Body of pancreas (tissue), 4 donors: ENCODE measurements around the gene ACSBG1. TPM values are rescaled to one million over a fixed set of nuclear protein-coding genes. Genes with fewer than 3 reads are reported as not detected.

Experiments used
- ATAC-seq: fragments of 150-250 bp; one replicate; pipeline ENCODE4 v1.9.1; 2016
- DNase-seq, 4 donors: peaks; one replicate each; pipeline ENCODE4 v3.0.0-alpha.2; 2019
- H3K27ac ChIP-seq, 4 donors: fragments of 200-600 bp; sonication (generic); 1 replicate in 3 of 4; 2 replicates in 1 of 4; pipeline versions ENCODE4 v1.5.1 to v1.6.1; 2016 to 2019; ENCODE audit warnings: mild to moderate bottlenecking in 1 of 4, mixed read lengths in 1 of 4, moderate library complexity in 1 of 4
- H3K27me3 ChIP-seq, 2 donors: fragments of 200-600 bp; sonication (generic); one replicate each; pipeline ENCODE4 v1.6.0; 2016; ENCODE audit warnings: mild to moderate bottlenecking in 1 of 2
- H3K36me3 ChIP-seq, 2 donors: fragments of 200-600 bp; sonication (generic); replicated peaks in 1 of 2; 2 replicates each; pipeline ENCODE4 v1.5.1; 2016; ENCODE audit warnings: low read depth in 2 of 2; ENCODE audit not compliant: insufficient read depth in 1 of 2
- H3K4me1 ChIP-seq: fragments of 200-600 bp; sonication (generic); one replicate; pipeline ENCODE4 v1.6.0; 2016
- H3K4me3 ChIP-seq, 2 donors: fragments of 200-600 bp; sonication (generic); 1 replicate in 1 of 2; 2 replicates in 1 of 2; pipeline ENCODE4 v1.5.1; 2016 to 2019
- H3K9me3 ChIP-seq, 3 donors: fragments of 200-600 bp; sonication (generic); 1 replicate in 2 of 3; 2 replicates in 1 of 3; pipeline ENCODE4 v1.5.1; 2016
- POLR2A ChIP-seq, 3 donors: fragments of 450-650 bp; IDR thresholded peaks; one replicate each; pipeline ENCODE4 v1.6.1; 2016; ENCODE audit warnings: antibody characterized with exemption in 3 of 3, mild to moderate bottlenecking in 2 of 3
- WGBS, 2 donors: methylation state at CpG; one replicate each; pipeline ENCODE4 v1.1.5; 2017; 5-methylcytosine and 5-hydroxymethylcytosine counted together
- intact Hi-C: fragments of 100-400 bp; cut with DNase I; formaldehyde crosslinking; loops from one replicate; pipeline ENCODE4 v1.15.1; 2023
- total RNA-seq, 2 donors: library from RNA; depleted of rRNA; stranded (reverse); fragments of >200 nt; gene quantifications; one replicate each; pipeline ENCODE4 v1.1.0, GENCODE V29; 2016
- TF ChIP-seq, protein P1 (sequence below), 7 experiments: fragments of 450-650 bp in 4 of 7; fragments of 200-600 bp in 3 of 7; sonication (generic) in 3 of 7; IDR thresholded peaks; one replicate each; pipeline ENCODE4 v1.5.1; 2016 to 2019; ENCODE audit warnings: antibody characterized with exemption in 7 of 7

Gene ACSBG1
- total RNA-seq, 2 donors from 2014 or later: not detected

- 93 to 95% methylated on average over 3 of the region's 3 CpGs for WGBS, 2 donors
- intact Hi-C loops: no loop called here
- TF ChIP-seq POLR2A (IDR thresholded peaks at IDR 0.05): no peak
- TF ChIP-seq, protein P1, sequence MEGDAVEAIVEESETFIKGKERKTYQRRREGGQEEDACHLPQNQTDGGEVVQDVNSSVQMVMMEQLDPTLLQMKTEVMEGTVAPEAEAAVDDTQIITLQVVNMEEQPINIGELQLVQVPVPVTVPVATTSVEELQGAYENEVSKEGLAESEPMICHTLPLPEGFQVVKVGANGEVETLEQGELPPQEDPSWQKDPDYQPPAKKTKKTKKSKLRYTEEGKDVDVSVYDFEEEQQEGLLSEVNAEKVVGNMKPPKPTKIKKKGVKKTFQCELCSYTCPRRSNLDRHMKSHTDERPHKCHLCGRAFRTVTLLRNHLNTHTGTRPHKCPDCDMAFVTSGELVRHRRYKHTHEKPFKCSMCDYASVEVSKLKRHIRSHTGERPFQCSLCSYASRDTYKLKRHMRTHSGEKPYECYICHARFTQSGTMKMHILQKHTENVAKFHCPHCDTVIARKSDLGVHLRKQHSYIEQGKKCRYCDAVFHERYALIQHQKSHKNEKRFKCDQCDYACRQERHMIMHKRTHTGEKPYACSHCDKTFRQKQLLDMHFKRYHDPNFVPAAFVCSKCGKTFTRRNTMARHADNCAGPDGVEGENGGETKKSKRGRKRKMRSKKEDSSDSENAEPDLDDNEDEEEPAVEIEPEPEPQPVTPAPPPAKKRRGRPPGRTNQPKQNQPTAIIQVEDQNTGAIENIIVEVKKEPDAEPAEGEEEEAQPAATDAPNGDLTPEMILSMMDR (IDR thresholded peaks at IDR 0.05): no peak
These were observed 8.4 kb downstream of the ACSBG1 start for GRCh38 chr15:78225783-78226541.

DNA sequence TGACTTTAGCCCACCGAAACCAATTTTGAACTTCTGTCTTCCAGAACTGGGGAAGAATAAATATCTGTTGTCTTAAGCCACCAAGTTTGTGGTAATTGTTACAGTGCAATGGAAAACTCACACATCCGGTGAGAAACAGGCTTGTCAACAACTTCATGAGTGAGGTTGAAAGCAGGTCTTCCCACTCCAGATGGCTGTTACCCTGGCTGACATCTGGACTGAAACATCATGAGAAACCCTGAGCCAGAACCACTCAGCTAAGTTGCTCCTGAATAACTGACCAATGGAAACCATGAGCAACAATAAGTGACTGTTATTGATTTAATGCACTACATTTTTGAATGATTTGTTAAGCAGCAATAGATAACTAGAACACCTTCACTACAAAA lies 10.3 kb downstream of the ACSBG1 start:
- Histone ChIP-seq H3K4me1 (peaks cover 7% of the 10 kb centered on the region), H3K27ac (no peak overlapping the region), H3K9me3 (no peaks in the 10 kb centered on the region), H3K27me3 (no peaks in the 10 kb centered on the region), H3K4me3 (no peak overlapping the region), H3K36me3 (no peaks in the 10 kb centered on the region)
- TF ChIP-seq POLR2A (IDR thresholded peaks at IDR 0.05): no peak
- TF ChIP-seq, protein P1 (IDR thresholded peaks at IDR 0.05): no peak
- intact Hi-C loops: no loop called here
- ATAC-seq (no peak), DNase-seq (no peak)
- WGBS, 2 donors: 66 to 74% methylated on average over 2 of the region's 2 CpGs

More at GRCh38 chr15:78225783-78226541, 8.4 kb downstream of the ACSBG1 start:
- H3K4me1 ChIP-seq: no peaks in the 10 kb centered on the region
- H3K9me3 ChIP-seq: no peaks in the 10 kb centered on the region
- no peaks in the 10 kb centered on the region for H3K36me3 ChIP-seq
- DNase-seq: no peak
- ATAC-seq: no peak
- H3K27me3 ChIP-seq: no peaks in the 10 kb centered on the region
- no peak overlapping the region for H3K27ac ChIP-seq
- no peak overlapping the region for H3K4me3 ChIP-seq

DNA sequence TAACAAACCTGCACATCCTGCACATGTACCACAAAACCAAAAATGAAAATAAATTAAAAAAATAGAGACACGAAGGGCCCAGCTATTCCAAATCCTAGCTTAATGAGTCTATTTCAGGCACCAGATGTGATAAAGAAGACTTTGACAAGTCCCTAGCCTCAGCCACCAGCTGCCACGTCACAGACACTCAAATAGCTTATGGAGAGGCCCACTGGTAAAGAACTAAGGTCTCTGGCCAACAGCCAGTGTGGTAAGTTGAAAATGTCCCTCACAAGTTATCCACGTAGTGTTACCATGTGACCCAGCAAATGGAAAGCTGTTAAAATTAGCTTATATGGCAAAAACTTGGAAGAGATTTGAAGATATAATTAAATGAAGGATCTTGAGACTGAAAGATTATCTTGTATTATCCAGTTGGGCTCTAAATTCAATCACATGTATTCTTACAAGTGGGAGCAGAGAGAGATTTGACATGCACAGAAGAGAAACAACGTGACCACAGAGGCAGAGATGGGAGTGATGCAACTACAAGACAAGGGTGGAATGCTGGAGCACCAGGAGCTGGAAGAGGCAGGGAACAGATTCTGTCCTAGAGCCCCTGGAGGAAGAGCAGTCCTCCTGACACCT lies 10.9 kb downstream of the ACSBG1 start:
- H3K36me3 ChIP-seq: no peaks in the 10 kb centered on the region
- H3K4me1 ChIP-seq: peaks cover 7% of the 10 kb centered on the region
- 68 to 70% methylated on average over 4 of the region's 4 CpGs for WGBS, 2 donors
- ATAC-seq (no peak), DNase-seq (no peak)
- H3K9me3 ChIP-seq: no peaks in the 10 kb centered on the region
- H3K27ac ChIP-seq: no peak overlapping the region
- intact Hi-C loops: no loop called here
- no peak for TF ChIP-seq POLR2A (IDR thresholded peaks at IDR 0.05)
- TF ChIP-seq, protein P1 (IDR thresholded peaks at IDR 0.05): no peak
- H3K27me3 ChIP-seq: no peaks in the 10 kb centered on the region
- H3K4me3 ChIP-seq: no peak overlapping the region

GRCh38 chr15:78222745-78223395 lies 11.5 kb downstream of the ACSBG1 start:
- WGBS, 2 donors: 89 to 92% methylated on average over 5 of the region's 5 CpGs
- intact Hi-C loops: no loop called here

More at GRCh38 chr15:78222745-78223395, 11.5 kb downstream of the ACSBG1 start:
- H3K4me1 ChIP-seq: peaks cover 11% of the 10 kb centered on the region
- H3K27me3 ChIP-seq: no peaks in the 10 kb centered on the region
- ATAC-seq (no peak), DNase-seq (no peak)
- H3K9me3 ChIP-seq: no peaks in the 10 kb centered on the region
- no peak overlapping the region for H3K27ac ChIP-seq
- no peaks in the 10 kb centered on the region for H3K36me3 ChIP-seq
- H3K4me3 ChIP-seq: no peak overlapping the region
- no peak for TF ChIP-seq POLR2A (IDR thresholded peaks at IDR 0.05)
- TF ChIP-seq, protein P1 (IDR thresholded peaks at IDR 0.05): no peak
